Thymus (tissue), 11 donors: ENCODE measurements around the gene HPN. TPM values are rescaled to one million over a fixed set of nuclear protein-coding genes. Genes with fewer than 3 reads are reported as not detected.
"Not testable (repeated sequence)": the region's sequence is repeated elsewhere in the genome, so short reads cannot be mapped to it uniquely, and the experiment has no call there.

Experiments used
- DNase-seq, 9 donors: peaks; one replicate each; pipeline ENCODE4 v3.0.0-alpha.2; 2013; ENCODE audit warnings: low spot score in 9 of 9, low read depth in 6 of 9, missing footprints in 1 of 9
- H3K27ac ChIP-seq, 2 donors: one replicate each; pipeline ENCODE4 v1.5.1; 2013; ENCODE audit warnings: control low read depth in 1 of 2, low read depth in 1 of 2, low read length in 1 of 2, mild to moderate bottlenecking in 1 of 2, moderate library complexity in 1 of 2
- H3K27me3 ChIP-seq, 2 donors: one replicate each; pipeline ENCODE4 v1.5.1; 2013; ENCODE audit warnings: low read length in 1 of 2; ENCODE audit not compliant: control insufficient read depth in 2 of 2, insufficient read depth in 1 of 2
- H3K36me3 ChIP-seq, 2 donors: one replicate each; pipeline ENCODE4 v1.5.1; 2013; ENCODE audit warnings: low read length in 1 of 2, mild to moderate bottlenecking in 1 of 2, moderate library complexity in 1 of 2; ENCODE audit not compliant: control insufficient read depth in 2 of 2, insufficient read depth in 2 of 2
- H3K4me1 ChIP-seq, 2 donors: one replicate each; pipeline ENCODE4 v1.5.1; 2013; ENCODE audit warnings: low read length in 2 of 2; ENCODE audit not compliant: control insufficient read depth in 2 of 2, insufficient read depth in 2 of 2
- H3K4me3 ChIP-seq, 2 donors: one replicate each; pipeline ENCODE4 v1.5.1; 2013; ENCODE audit warnings: low read length in 2 of 2, control low read depth in 1 of 2, mild to moderate bottlenecking in 1 of 2
- H3K9me3 ChIP-seq, 2 donors: one replicate each; pipeline ENCODE4 v1.5.1; 2013; ENCODE audit warnings: low read length in 1 of 2, mild to moderate bottlenecking in 1 of 2; ENCODE audit not compliant: control insufficient read depth in 2 of 2, insufficient read depth in 1 of 2
- WGBS: extraction: QIAGEN DNeasy Blood & Tissue Kit; methylation state at CpG from one replicate; pipeline ENCODE4 v1.1.7; 2013; 5-methylcytosine and 5-hydroxymethylcytosine counted together
- polyA plus RNA-seq: library from polyadenylated mRNA; stranded (reverse); fragments of 200-250 nt; gene quantifications from one replicate; pipeline ENCODE4 v1.2.3, GENCODE V29; 2013
- total RNA-seq: library from RNA; stranded (reverse); fragments of 120-200 nt; gene quantifications from one replicate; pipeline ENCODE4 v1.2.4, GENCODE V29; 2013
- donor health status: healthy.

HPN gene
- total and polyA plus RNA-seq, 2 donors = 0.66 to 0.82 TPM

- H3K36me3 ChIP-seq = peaks cover 41 to 42% of the 10 kb centered on the region in 2 donors
- H3K27ac ChIP-seq, H3K9me3 ChIP-seq, DNase-seq, H3K4me3 ChIP-seq, H3K4me1 ChIP-seq: not testable (repeated sequence)
- H3K27me3 ChIP-seq = peaks cover 36 to 43% of the 10 kb centered on the region in 2 donors
- 93% methylated on average over 3 of the region's 3 CpGs for WGBS
These were observed 13.0 kb upstream of the HPN start for GRCh38 chr19:35028600-35028885.

GRCh38 chr19:35029275-35029736 is 12.2 kb upstream of the HPN start:
- Histone ChIP-seq H3K36me3 (peaks cover 33 to 35% of the 10 kb centered on the region in 2 donors), H3K27me3 (peaks cover 36 to 49% of the 10 kb centered on the region in 2 donors)
- 84% methylated on average over 11 of the region's 11 CpGs for WGBS

GRCh38 chr19:35029737-35030256 is 11.7 kb upstream of the HPN start:
- no peak for DNase-seq
- WGBS = 25% methylated on average over 11 of the region's 11 CpGs

More at GRCh38 chr19:35029275-35029736, 12.2 kb upstream of the HPN start:
- not testable (repeated sequence) for H3K27ac ChIP-seq, H3K9me3 ChIP-seq, H3K4me3 ChIP-seq, H3K4me1 ChIP-seq, DNase-seq

GRCh38 chr19:35030257-35031071 is 11.1 kb upstream of the HPN start, which contains the start of gene SCN1B:
SCN1B (plus strand) TSS chr19:35030470; CDS start chr19:35030821, 351 bp downstream.
- H3K27ac ChIP-seq = no peak within 1 kb of the TSS
- H3K9me3 ChIP-seq = no peaks in the 10 kb centered on the region
- peaks cover 36 to 49% of the 10 kb centered on the region in 2 donors for H3K27me3 ChIP-seq
- H3K36me3 ChIP-seq = peaks cover 22 to 23% of the 10 kb centered on the region in 2 donors
- H3K4me3 ChIP-seq = peak within 1 kb of the TSS in 1 of 2 donors; percentile 42
- under 1% methylated on average over 118 of the region's 118 CpGs for WGBS
- no peaks in the 10 kb centered on the region for H3K4me1 ChIP-seq
- peak in 1 of 9 donors; percentile 15 for DNase-seq

More at GRCh38 chr19:35029737-35030256, 11.7 kb upstream of the HPN start:
- peak overlapping the region in 1 of 2 donors; percentile 42 for H3K4me3 ChIP-seq
- H3K27ac ChIP-seq = no peak overlapping the region
- H3K36me3 ChIP-seq = peaks cover 28 to 30% of the 10 kb centered on the region in 2 donors
- peaks cover 36 to 49% of the 10 kb centered on the region in 2 donors for H3K27me3 ChIP-seq
- no peaks in the 10 kb centered on the region for H3K9me3 ChIP-seq
- H3K4me1 ChIP-seq = no peaks in the 10 kb centered on the region

GRCh38 chr19:35031072-35031881 is 10.2 kb upstream of the HPN start:
- Histone ChIP-seq H3K36me3 (peaks cover 14 to 16% of the 10 kb centered on the region in 2 donors), H3K9me3 (no peaks in the 10 kb centered on the region), H3K4me3 (peak overlapping the region in 1 of 2 donors; percentile 42), H3K27ac (no peak overlapping the region), H3K27me3 (peaks cover 36 to 49% of the 10 kb centered on the region in 2 donors), H3K4me1 (no peaks in the 10 kb centered on the region)
- 15% methylated on average over 31 of the region's 31 CpGs for WGBS
- no peak for DNase-seq

DNA sequence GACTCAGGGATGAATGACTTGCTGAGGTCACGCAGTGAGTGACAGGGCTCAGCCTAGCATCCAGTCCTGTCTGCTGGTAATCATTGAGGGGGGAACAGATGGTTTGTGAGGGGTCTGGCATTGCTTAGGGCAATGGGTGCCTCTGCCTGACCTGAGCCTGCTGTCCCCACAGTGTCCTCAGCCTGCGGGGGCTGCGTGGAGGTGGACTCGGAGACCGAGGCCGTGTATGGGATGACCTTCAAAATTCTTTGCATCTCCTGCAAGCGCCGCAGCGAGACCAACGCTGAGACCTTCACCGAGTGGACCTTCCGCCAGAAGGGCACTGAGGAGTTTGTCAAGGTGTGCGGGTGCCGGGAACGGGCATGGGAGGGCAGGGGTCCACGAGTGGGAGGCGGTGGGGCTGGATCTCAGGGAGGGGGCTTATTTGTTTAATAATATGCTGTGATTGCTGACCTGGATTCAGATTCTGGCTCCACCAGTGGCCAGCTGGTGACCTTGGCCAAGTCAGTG is 9.1 kb upstream of the HPN start:
- H3K9me3 ChIP-seq = no peaks in the 10 kb centered on the region
- no peak overlapping the region for H3K4me3 ChIP-seq
- peaks cover 3 to 6% of the 10 kb centered on the region in 2 donors for H3K36me3 ChIP-seq
- H3K4me1 ChIP-seq = no peaks in the 10 kb centered on the region
- no peak for DNase-seq
- H3K27me3 ChIP-seq = peaks cover 36 to 54% of the 10 kb centered on the region in 2 donors
- 99% methylated on average over 17 of the region's 17 CpGs for WGBS
- H3K27ac ChIP-seq = no peak overlapping the region

GRCh38 chr19:35033067-35034004 is 8.2 kb upstream of the HPN start:
- Histone ChIP-seq H3K27me3 (peaks cover 39 to 63% of the 10 kb centered on the region in 2 donors), H3K4me1 (no peaks in the 10 kb centered on the region), H3K27ac (no peak overlapping the region), H3K36me3 (no peaks in the 10 kb centered on the region), H3K4me3 (no peak overlapping the region), H3K9me3 (no peaks in the 10 kb centered on the region)
- 96% methylated on average over 30 of the region's 30 CpGs for WGBS
- DNase-seq = no peak

DNA sequence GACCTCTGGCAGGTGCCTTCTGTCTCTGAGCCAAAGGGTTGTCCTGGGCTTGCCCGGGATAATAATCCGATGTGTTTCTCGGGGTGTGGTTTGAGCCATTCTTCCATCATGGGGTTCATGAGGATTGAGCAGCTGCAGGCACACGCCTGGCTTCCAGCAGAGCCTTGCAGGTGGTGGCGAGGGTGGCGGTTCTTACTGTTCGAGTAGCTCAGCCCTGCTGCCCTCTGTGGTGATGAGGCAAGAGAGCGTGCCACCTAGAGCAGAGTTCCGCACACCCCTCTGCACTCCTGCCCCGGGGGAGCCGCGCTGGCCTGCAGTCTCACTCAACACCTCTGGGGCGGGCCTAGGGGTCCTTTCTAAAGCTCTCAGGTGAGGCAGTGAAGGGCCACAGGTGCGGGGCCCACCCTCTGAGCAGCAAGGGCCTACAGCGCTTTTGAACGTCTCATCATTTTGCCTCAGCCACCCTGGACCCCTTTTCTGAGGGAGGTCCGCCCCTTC is 7.5 kb upstream of the HPN start:
- Histone ChIP-seq H3K27ac (no peak overlapping the region), H3K4me1 (no peaks in the 10 kb centered on the region), H3K9me3 (no peaks in the 10 kb centered on the region), H3K36me3 (no peaks in the 10 kb centered on the region), H3K27me3 (peaks cover 39 to 69% of the 10 kb centered on the region in 2 donors), H3K4me3 (no peak overlapping the region)
- WGBS = 90% methylated on average over 17 of the region's 17 CpGs
- DNase-seq = no peak
